GM12801 (cell line): ENCODE results near the gene FARS2.

Experiments
- CTCF ChIP-seq: IDR thresholded peaks from one replicate; pipeline ENCODE4 v1.5.1; 2011; ENCODE audit warnings: control low read depth; ENCODE audit not compliant: insufficient read length; ENCODE audit errors: extremely low read depth

The FARS2 gene

DNA sequence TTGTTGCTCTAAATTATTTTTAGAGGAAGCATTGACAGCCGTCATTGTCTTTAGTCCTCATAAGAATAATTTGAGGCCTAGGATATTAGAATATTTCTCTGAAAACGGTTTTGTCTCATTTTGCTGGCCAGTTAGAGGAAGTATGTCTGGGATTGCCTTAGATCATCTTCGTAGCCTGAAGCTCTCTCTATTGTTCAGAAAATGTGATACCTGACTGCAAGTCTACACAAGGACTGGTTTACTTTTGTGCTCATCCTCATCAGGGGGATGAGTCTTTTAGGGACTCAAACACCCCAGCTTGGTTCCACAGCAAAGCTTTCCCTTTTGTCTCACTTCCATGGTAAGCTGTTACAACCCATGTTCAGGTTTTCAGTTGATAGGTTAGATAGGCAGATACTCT lies 141.8 kb downstream of the FARS2 start:
- TF ChIP-seq CTCF = no peak

- no peak for TF ChIP-seq CTCF
Observed at GRCh38 chr6:5403609-5404008, 142.3 kb downstream of the FARS2 start.

DNA sequence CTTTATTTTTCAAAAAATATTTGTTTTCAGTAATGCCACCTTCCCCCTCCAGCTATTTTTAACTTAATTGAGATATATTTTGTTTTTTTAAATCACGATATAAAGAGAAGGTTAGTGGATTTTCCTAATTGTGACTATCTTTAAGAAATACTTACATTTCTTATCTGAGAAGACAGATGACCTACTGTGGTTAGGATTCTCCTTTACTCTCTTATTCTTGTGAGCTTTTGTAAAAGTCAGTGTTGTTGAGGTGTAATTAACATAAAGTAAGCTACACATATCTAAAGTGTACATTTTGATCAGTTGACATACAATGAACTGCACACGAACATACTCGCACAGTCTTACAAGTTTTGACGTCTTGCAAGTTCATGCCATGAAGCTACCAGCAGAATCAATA lies 144.7 kb downstream of the FARS2 start:
- no peak for TF ChIP-seq CTCF

DNA sequence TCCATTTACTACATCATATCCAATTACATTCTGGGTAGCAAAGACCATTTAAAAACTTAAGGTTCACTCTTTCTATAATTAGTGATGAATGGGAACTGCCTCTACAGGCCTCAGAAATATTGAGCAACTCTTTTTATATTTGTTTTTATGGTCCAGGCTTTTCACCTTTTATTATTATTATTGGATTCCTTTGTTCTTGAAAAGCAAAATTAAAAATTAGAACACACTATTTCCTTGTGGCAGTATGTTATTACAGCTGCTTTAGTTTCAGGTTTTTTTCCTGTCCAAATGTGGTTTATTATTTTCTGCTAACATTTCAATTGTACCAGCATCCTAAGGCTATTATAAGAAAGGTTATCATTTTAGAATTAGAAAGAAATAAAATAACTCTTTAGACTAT lies 150.1 kb downstream of the FARS2 start:
- TF ChIP-seq CTCF = no peak

DNA sequence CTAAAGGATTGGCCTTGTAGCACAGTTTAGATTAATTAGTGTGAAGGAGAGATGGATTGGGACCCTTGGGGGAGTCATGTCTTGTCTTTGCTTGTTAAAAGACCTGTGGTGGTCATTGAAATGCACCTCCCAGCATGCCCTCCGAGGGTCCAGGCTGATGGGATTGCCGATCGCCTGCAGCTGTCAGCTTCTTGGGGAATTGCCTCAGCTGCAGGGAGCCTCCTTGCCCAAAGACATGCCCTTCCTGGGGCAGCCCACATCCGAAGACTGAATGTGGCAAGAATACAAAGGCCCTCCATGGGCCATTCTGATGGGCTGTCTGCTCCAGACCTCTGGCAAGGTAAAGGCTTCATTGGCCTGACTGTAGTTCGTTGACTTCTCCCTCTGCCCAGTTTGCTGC lies 150.7 kb downstream of the FARS2 start:
- no peak for TF ChIP-seq CTCF

GRCh38 chr6:5412663-5413062 lies 151.3 kb downstream of the FARS2 start:
- TF ChIP-seq CTCF = no peak

DNA sequence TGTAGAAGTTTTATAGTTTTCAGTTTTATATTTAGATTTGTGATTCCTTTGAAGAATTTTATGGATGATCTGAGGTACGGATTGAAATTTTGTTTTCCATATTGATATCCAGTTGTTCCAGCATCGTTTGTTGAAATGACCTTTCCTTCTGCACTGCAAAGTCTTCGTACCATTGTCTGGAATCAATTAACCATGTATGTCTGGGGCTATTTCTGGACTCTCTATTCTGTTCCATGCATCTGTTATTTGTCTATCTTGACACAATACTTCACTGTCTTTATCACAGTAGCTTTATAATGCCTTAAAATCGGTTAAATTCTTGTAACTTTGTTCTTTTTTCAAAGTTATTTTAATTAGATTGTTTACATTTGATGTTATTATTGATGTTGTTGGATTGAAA lies 154.9 kb downstream of the FARS2 start:
- TF ChIP-seq CTCF = no peak
